HG03039 (cell line): ENCODE data around the gene TMEM231.
"Not testable (repeated sequence)": the region's sequence is repeated elsewhere in the genome, so short reads cannot be mapped to it uniquely, and the experiment has no call there.

ENCODE experiments used
- ATAC-seq: cut with Tn5 transposase; IDR thresholded peaks from one replicate; pipeline ENCODE4 v1.9.1; 2021; ENCODE audit warnings: mild to moderate bottlenecking, moderate library complexity; ENCODE audit not compliant: unreplicated experiment

TMEM231 gene, protein sequence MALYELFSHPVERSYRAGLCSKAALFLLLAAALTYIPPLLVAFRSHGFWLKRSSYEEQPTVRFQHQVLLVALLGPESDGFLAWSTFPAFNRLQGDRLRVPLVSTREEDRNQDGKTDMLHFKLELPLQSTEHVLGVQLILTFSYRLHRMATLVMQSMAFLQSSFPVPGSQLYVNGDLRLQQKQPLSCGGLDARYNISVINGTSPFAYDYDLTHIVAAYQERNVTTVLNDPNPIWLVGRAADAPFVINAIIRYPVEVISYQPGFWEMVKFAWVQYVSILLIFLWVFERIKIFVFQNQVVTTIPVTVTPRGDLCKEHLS

DNA sequence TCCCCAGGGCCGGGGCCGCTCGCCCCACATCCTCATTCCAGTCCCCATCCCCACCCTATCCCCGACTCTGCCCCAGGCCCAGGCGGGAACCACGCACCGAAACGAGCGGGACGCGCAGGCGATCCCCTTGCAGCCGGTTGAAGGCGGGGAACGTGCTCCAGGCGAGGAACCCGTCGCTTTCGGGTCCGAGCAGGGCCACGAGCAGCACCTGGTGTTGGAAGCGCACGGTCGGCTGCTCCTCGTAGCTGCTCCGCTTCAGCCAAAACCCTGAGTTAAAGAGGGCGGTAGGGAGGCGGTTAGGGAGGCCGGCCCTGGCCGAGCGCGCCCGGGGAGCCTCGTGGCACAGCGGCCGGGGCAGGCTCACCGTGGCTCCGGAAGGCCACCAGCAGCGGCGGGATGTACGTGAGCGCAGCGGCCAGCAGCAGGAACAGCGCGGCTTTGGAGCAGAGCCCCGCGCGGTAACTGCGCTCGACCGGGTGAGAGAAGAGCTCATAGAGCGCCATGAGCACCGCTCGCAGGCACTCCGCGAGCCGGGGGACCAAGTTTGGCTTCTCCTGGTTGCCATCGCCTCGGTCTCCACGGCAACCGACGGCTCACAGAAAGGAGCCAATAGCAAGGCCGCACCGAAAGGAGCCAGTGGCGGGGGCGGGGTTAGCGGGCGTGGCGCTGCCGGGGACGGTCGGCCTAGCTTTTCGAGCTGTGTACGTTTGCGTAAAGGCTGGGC is at the start of gene TMEM231:
TMEM231 (minus strand) TSS at position 546 of the 724 bp plus-strand sequence; CDS start at position 503, 43 bp downstream.
- peak; percentile 95 for ATAC-seq

DNA sequence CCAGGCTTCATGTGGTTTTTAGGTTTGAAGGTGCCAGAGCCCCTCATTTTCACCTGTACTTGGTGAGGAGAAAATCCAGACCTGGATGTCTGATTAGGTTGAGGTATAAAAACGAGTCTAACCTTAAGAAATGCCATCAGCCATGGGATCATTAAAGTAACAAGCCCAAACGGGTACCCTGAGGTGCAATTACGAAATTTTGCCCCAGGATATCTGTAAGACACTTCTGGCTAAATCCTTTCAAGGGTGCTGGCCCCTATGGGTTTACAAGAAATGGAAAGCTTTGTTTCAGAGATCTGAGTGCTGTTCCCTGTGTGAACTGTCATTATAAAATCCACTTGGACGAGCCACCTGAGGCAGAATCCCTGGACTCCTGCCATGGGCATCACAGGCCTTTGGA is 47.2 kb upstream of the TMEM231 start:
- ATAC-seq = no peak

DNA sequence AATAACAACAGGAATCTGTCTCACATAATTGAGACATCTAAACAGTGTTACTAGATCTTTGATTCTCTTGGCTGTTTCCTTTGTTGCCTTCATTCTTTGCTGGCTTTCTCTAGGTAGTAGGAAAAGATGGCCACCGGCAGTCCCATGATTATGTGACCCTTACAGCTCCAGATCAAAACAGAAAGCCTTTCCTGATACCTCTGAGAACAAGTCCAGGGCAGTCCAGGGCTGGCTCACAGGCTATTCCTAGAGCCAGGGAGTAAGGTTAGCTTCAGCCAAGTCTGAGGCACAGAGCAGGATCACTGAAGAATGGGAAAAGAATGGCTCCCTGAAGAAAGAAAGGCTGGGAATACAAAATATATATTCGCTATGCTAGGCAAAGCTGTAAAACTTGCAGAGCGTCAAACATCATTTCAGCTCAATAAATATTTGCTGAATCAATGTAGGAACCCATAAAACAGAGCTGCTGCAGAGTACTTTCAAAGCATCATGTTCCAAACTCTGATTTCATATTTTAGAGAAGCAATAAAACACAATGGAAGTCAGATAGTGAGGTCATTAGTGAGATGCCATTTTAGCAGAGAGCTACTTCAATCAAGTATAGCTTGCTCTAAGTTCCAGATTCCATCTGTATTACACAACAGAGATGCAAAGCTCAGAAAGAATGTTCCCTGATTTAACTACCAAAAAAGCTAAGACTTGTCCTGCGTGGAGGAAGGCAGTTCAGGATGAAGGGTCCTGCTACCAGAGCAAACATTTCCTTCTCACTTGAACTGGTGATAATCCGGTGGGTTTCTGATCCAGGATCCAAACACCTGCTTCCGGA is 43.6 kb upstream of the TMEM231 start:
- ATAC-seq = no peak

DNA sequence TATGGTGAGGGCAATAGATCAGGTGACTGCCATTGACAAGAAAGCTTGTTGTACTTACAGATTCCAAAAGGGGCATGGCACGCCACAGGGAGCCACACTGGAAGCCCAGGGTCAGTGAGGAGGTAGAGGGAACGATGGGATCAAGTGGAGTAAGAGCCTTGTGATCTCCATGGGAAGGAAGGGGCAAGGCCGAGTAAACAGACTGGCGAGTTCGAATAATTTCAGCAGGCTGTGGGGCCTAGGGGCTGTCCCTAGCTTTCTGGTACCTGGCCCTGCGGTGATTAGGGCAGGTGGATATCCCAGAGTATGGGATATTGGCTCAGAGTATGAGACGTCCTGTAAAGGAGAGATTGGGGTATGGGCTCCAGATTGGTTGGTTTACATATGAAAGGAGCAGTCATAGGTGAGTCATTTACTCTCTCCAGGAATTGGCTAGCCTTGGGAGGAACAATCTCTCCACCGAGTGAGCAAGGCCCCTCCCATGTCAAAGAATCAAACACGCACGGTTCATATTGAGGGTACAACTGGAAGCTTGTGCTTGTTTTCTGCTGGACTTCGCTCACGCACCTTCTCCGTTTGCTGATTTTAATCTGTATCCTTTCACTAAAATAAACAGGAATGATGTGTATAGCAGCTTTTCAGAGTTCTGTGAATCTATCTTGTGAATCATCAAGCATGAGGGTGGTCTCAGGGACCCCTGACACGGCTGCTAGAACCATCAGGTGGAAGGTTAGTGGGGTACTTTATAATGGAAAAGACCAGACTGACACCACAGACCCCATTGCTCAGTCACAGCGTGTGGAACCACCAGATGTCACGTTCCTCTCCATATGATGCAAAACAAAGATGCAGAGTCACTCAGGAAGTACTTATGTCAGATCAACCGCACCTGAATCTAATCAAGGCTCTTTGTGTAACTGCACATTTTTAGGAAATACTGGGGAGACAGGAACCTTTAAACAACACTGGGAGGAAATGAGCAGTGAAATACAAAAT is 38.1 kb upstream of the TMEM231 start:
- ATAC-seq = no peak

DNA sequence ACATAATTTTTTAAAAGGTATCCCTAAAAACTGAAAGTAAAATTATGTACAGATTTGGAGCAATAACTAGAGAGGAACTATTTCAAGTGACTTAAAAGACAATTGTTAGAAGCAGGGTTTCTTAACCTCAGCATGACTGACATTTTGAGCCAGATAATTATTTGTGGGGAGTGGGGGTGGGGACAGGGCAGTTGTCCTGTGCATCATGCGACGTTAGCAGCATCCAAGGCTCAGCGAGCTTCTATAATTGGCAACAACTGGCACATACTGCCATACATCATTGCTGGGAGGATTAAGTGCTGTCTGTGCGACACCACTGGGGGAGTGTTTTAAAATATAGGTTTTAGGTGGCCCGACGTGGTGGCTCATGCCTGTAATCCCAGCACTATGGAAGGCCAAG is 37.3 kb upstream of the TMEM231 start:
- no peak for ATAC-seq

DNA sequence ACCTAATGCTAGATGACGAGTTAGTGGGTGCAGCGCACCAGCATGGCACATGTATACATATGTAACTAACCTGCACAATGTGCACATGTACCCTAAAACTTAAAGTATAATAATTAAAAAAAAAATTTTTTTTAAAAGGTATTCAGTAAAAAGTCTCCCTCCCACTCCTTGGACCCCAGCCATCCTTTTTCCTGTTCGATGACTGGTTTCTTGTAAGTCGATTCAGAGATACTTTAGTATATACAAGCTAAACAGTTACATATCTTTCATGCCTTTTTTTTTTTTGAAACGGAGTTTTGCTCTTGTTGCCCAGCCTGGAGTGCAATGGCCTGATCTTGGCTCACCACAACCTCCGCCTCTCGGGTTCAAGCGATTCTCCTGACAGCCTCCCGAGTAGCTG is 35.9 kb upstream of the TMEM231 start:
- not testable (repeated sequence) for ATAC-seq

DNA sequence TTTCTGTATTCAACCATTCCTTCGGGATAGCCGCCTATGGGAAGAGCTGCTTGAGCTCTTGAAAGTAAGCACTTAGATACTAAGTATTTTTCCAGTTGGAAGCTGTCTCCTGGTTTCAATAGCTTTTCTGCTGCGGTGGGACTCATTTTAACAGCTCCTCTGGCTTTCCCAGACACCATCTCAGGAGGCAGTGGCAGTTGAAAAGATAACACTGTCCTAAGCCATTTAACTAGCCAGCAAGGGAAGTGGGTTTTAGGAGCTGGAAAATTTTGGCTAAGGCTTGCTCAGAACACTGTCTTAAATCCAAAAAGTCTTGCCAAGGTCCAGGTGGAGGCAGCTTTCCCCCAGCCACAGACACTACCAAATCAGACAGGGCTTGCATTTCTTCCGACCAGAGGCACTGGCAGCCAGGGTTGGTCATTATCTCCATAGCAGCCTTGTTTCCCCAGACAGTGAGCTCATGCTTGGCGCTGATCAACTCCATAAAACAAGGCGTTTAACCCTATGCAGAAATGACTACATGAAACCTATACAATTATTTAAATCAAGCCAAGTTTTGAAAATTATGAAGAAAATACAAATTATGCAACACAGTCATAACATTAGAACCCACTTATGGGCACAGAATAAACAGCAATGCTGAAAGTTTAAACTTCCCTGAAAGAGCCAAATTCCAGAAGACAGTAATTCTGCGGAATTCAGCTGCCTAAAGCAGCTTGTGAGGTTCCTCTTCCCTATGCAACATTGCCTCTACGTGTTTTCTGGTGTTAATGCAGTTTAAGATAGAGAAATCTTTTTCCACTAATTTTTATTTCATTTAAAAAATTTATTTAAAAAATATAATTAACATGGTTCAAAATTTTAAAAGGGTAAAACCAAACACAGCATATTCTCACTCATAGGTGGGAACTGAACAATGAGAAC is 35.1 kb upstream of the TMEM231 start:
- ATAC-seq = no peak

DNA sequence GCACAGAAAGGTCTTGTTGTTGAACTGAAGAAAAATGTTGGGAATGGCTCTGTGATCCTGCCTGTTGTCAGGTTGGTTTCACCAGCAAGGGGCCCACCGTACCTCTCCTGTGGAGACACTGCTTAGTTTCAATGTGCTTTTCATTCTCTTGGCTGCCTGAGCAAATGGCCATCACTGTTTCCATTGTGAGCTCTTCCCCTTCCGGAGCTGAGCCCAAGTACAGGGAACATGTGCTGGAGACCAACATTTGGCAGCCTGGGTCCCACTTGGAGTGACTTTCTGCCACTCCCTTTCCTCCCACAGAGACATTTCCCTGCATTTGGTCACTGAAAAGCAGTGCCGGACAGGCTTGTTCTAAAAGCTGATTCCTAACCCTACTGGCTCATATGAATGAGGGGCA is 33.3 kb upstream of the TMEM231 start:
- ATAC-seq = no peak

DNA sequence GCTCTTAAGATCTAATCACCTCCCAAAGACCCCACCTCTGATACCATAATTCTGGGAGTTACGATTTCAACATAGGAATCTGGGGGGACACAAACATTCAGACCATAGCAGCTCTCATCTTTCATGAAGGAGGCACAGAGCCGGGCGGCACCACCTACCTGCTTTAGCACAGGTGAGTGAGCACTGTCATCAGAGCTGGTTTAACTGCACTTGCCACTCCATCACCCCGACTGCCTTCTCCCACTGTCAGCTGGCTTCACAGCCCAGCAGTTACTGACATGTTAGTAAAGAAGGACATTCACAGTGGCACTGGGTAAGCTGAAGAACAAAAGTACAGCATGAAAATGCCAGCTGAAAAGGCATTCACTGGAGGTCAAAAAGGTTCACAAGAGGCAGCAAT is 32.7 kb upstream of the TMEM231 start:
- no peak for ATAC-seq

DNA sequence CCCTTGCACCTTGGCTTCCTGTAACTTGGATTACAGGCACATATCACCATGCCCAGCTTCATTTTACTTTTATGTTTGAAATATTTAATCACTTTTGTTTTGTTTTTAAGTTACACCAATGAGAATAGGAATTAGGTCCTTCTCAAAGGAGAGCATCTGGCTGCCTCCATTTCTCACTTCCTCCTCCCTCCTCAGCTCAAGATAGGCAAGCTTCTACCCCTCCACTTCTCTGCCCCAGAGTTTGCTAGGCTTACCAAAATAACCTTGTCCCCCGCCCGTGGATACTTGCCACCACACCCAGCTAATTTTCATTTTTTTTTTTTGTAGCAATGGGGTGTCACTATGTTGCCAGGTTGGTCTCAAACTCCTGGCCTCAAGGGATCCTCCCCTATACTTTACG is 28.1 kb upstream of the TMEM231 start:
- ATAC-seq = no peak

DNA sequence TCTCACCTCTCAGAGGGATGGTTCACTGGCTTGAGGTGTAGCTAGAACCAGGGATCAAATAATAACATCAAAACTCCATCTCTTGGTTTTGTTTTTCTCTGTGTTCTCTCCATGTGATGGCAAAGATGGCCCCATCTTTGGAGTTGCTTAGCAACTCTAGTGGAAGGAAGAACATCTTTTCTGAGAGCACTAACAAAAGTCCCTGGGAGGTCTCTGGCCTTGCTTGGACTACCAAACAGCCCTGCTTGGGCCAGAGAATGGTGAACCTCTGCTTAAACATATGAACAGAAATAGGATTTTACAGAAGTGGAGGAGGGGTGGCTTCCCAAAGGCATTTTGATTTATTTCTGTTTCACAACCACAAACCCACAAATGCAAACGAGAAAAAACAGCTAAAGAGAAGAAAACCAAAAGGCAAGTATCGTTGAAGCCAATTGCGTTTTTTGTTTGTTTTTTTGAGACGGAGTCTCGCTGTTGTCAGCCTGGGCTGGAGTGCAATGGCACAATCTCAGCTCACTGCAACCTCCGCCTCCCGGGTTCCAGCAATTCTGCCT is 23.3 kb upstream of the TMEM231 start:
- ATAC-seq = no peak

DNA sequence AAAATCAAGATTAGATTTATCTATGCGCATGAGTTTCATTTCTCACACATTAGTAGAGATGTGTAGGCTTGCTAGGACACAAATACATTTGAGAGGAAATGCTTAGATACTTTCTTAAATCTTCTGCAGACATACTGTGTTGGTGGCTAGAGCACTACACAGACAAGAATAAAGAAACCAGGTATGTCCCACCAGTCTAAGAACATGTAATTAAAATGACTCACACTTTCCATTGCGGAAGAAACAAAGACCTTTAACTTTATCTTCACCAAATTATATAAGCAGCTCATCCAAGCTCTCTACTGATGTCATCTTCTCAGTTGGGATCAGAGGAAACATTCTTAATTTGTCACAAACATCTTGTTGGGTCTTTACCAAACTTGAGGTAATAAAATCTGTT is 22.7 kb upstream of the TMEM231 start:
- no peak for ATAC-seq

DNA sequence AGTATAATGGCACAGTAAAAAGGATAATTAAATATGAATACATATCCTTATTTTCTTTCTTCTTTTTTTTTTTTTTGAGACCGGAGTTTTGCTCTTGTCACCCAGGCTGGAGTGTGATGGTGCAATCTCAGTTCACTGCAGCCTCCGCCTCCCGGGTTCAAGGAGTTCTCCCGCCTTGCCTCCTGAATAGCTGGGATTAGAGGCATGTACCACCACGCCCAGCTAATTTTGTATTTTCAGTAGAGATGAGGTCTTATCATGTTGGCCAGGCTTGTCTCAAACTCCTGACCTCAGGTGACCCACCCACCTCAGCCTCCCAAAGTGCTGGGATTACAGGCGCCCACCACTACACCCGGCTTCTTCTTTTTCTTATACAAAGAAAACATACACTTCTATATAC is 22.2 kb upstream of the TMEM231 start:
- no peak for ATAC-seq

DNA sequence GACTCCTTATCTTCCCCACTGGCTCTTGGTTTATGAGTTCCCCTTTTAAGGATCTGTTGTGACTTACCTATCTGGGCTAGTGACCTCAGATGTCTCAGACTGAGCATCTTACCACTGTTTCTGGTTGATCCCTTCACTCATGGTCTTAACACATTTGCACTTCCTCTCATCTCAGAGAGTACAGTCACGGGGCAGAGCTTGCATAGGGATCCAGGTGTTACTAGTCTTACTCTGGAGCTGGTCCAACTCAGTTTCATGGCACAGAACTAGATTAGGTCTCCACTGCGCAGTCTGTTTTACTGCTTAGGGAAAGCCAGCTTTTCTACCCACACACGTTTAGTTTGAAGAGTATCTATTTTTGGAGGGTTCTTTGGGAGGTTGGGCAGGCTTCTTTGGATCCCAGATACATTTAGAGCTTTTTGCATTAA is 20.3 kb upstream of the TMEM231 start:
- ATAC-seq = peak; percentile 47

DNA sequence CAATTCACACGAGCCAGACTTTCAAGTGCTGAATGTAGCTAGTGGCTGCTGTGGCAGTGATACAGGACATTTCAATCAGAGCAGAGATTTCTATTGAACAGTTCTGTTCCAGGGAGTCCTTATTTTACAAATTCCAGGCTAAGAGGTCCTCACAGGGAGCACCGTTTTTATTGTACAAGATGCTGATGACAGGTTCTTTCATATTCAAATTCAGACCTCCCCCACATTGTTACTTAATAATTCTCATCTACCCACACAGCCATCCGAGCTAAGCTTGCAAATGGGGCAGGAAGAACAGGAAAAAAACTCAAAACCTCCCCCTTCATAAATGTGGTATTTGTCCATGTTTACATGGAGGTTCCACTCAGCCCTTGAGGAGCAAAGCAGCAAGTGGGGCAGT is 19.9 kb upstream of the TMEM231 start:
- no peak for ATAC-seq

DNA sequence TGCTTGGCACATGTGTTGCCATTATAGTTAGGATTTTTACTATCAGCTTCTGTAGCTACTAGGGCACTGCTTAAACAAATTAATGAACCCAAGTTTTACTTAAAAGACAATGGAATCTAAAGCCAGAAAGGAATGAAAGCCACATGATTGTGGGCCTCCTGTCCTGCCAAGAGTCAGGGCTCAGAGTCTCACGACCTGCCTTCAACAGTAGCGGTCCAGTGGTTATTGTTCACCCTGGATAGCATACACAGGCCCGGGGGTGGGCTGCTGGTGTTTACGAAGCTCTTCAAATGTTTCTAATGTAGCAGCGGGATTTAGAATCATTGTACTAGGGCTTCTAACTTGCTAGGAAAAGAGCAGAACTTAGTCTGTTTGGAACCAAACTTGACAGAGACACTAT is 17.9 kb upstream of the TMEM231 start:
- ATAC-seq = no peak

DNA sequence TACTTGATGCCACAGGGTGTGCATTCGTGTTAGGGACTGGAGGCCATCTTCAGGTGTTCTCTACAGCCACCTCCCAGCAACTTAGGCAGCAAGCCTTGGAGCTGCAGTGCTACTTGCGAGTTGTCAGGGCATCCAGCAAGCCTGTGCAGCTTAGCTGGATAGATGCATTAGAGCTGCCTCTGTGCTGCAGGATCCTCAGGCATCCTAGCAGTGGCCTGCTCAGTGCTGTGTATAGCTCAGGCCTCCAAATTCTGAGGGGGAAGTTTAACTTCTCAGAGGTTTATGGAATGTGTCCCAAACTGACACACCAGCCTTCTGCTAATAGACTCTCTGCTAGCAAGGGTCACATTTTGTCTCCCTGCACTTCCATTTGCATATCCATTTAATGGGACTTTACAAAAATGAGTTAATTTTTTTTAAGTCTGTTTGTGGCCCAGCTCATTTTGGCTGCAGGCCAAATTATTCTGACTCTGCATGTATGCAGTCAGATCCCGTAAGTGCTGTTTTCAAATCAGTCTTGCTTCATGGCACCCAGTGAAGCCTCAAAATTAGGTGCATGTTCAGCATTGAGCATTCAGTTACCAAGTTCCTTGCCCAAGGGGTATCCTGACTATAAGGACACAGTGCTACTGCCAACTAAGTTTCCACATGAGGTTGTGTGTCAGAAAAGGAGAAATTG is 17.0 kb upstream of the TMEM231 start:
- ATAC-seq = no peak

DNA sequence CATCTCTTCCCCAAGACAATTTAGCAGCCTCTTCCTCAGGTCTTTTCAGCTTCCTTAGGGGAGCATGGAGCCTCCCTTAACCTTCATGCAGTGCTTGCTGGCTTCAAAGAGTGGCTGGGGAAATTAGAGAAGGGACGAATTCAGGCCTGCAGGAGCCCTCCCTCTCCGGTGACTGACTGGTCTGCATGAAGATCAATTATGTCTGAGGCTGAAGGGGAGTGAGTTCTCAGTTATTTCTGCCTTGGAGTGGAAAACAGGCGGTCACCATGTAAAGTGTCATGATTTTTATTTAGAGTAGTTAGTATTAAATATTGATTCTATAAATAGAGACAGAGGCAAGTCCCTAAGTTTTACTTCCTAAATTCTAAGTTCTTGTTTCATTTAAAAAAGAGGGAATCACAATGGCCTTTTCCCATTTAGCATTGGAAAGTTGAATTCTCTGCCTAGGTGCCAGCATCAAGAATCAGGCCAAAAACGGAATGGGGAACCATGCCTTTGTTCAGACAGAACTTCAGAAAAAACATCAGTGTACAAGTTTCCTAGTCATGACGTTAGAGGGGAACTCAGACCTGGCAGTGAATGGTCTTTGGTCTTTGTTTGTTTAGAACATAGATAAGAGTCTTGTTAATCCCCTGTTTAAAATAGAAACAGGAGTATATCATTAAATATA is 14.5 kb upstream of the TMEM231 start:
- no peak for ATAC-seq
